Activated effector memory CD4-positive, alpha-beta T cell treated with anti-CD3 and anti-CD28 coated beads, Interleukin-2, amount 50 U/mL, for 16 hours (primary cell): ENCODE results near the gene PPP1R14D.

Source experiments
- DNase-seq: peaks from one replicate; pipeline ENCODE4 v3.0.0-alpha.2; 2020

The PPP1R14D gene

GRCh38 chr15:40815042-40815698, 13.3 kb downstream of the PPP1R14D start:
- DNase-seq = no peak

- no peak for DNase-seq
These were observed 15.6 kb downstream of the PPP1R14D start for GRCh38 chr15:40812721-40813425.

GRCh38 chr15:40808861-40809450, 19.6 kb downstream of the PPP1R14D start:
- DNase-seq = no peak

GRCh38 chr15:40807888-40808461, 20.5 kb downstream of the PPP1R14D start:
- DNase-seq = no peak

GRCh38 chr15:40807028-40807887, 21.2 kb downstream of the PPP1R14D start, which contains the start of the genes DNAJC17 and ZFYVE19:
DNAJC17 (minus strand) TSS chr15:40807473; CDS start chr15:40807446, 27 bp downstream.
ZFYVE19 (plus strand) TSS chr15:40807089; CDS start chr15:40807590, 501 bp downstream.
- DNase-seq = peak; percentile 98

GRCh38 chr15:40806672-40807027, 21.9 kb downstream of the PPP1R14D start:
- no peak for DNase-seq

GRCh38 chr15:40803688-40804087, 24.8 kb downstream of the PPP1R14D start:
- DNase-seq = no peak

GRCh38 chr15:40803076-40803475, 25.4 kb downstream of the PPP1R14D start:
- DNase-seq = no peak

- DNase-seq = no peak
These were observed 29.0 kb downstream of the PPP1R14D start for GRCh38 chr15:40799523-40799922.

GRCh38 chr15:40796512-40796911, 32.0 kb downstream of the PPP1R14D start:
- no peak for DNase-seq

- DNase-seq = no peak
These were observed 32.5 kb downstream of the PPP1R14D start for GRCh38 chr15:40796041-40796440.

GRCh38 chr15:40793216-40793989, 35.1 kb downstream of the PPP1R14D start:
- no peak for DNase-seq

- DNase-seq = no peak
These were observed 36.1 kb downstream of the PPP1R14D start for GRCh38 chr15:40792394-40792793.

GRCh38 chr15:40790718-40791117, 37.8 kb downstream of the PPP1R14D start:
- DNase-seq = no peak

- no peak for DNase-seq
These were observed 38.5 kb downstream of the PPP1R14D start for GRCh38 chr15:40789999-40790398.

GRCh38 chr15:40789119-40789518, 39.4 kb downstream of the PPP1R14D start:
- no peak for DNase-seq

GRCh38 chr15:40787991-40788390, 40.5 kb downstream of the PPP1R14D start:
- no peak for DNase-seq

- DNase-seq = peak; percentile 84
These were observed 41.1 kb downstream of the PPP1R14D start for GRCh38 chr15:40787344-40787841.

GRCh38 chr15:40785814-40786213, 42.7 kb downstream of the PPP1R14D start:
- DNase-seq = no peak

GRCh38 chr15:40785164-40785563, 43.3 kb downstream of the PPP1R14D start:
- DNase-seq = no peak

- peak; percentile 93 for DNase-seq
These were observed 45.8 kb downstream of the PPP1R14D start for GRCh38 chr15:40782609-40783227.
